Measurements from ENCODE around the gene RNF130. TPM values are rescaled to one million over a fixed set of nuclear protein-coding genes. Genes with fewer than 3 reads are reported as not detected.

RNF130 gene
- total and polyA plus RNA-seq, 2 of the 13 experiments (the other 11 are each of a cell fraction or from before 2014, with no cell fraction given) = 28.2 to 28.3 TPM

GRCh38 chr5:180093651-180094382, 22.3 kb upstream of the RNF130 start:
- no peak for FAIRE-seq

GRCh38 chr5:180093241-180093640, 21.7 kb upstream of the RNF130 start:
- WGBS (ENCODE audit: low lambda C conversion rate) = 66% methylated on average over 6 of the region's 6 CpGs
- Histone ChIP-seq H3K27ac (ENCODE audit: extremely low read length, insufficient read depth, low read length) (no peak overlapping the region), H4K20me1 (ENCODE audit: insufficient read depth, low read length) (no peaks in the 10 kb centered on the region), H3K4me3 (replicated peaks in 1 of 3; ENCODE audit: insufficient read depth in 1 of 3, low read depth in 2 of 3, low read length in 3 of 3) (no peak overlapping the region), H3K9ac (ENCODE audit: insufficient read depth, low read depth, low read length) (no peak overlapping the region), H2AFZ (ENCODE audit: low read length) (no peak overlapping the region), H3K4me2 (ENCODE audit: low read depth, low read length) (no peak overlapping the region), H3K27me3 (ENCODE audit: control insufficient read depth in 1 of 2, insufficient read depth in 2 of 2, low read length in 2 of 2) (peaks cover 4 to 16% of the 10 kb centered on the region in 2 experiments; a peak in 3 of 5 replicates), H3K79me2 (ENCODE audit: insufficient read depth, low read length) (no peaks in the 10 kb centered on the region), H3K9me3 (ENCODE audit: low read length) (no peaks in the 10 kb centered on the region), H3K4me1 (ENCODE audit: insufficient read depth, low read length) (peaks cover 14% of the 10 kb centered on the region; the same call in 1 of the 2 replicates), H3K36me3 (replicated peaks in 1 of 2; ENCODE audit: control insufficient read depth in 1 of 2, insufficient read depth in 2 of 2, low read length in 2 of 2) (no peaks in the 10 kb centered on the region)
- ChIA-PET CTCF (ENCODE audit: low intra/inter-chr PET ratio, low total read pairs) (no interaction called here), POLR2A (no interaction called here)
- ATAC-seq = no peak
- no TSS peak for BruUV-seq (replicated peaks)
- no peak for DNase-seq (ENCODE audit: low spot score)
- intact Hi-C loops (cut with micrococcal nuclease; ENCODE audit: unreplicated experiment) = no loop called here
- no peak for FAIRE-seq
- in situ Hi-C loops (cut with HindIII; ENCODE audit: extremely low pct_ligation_motif_present, low pct_unique_long_range_greater_than_20kb) = loop anchor here (25.0 kb wide), 1 partner anchor 331 kb away; no protein-coding TSS in a partner anchor
- TF ChIP-seq KLF11 (CRISPR knock-in tag; IDR thresholded peaks at IDR 0.05) (no peak), MBNL3 (CRISPR knock-in tag; conservative IDR thresholded peaks at IDR 0.05) (no peak), ZBTB7B (CRISPR knock-in tag; IDR thresholded peaks at IDR 0.05) (no peak), ZNF558 (CRISPR knock-in tag; IDR thresholded peaks at IDR 0.05; ENCODE audit: borderline replicate concordance) (no peak), ZNF251 (CRISPR knock-in tag; IDR thresholded peaks at IDR 0.05) (no peak), CENPX (CRISPR knock-in tag; IDR thresholded peaks at IDR 0.05) (no peak), ZNF224 (CRISPR knock-in tag; IDR thresholded peaks at IDR 0.05) (no peak), ZNF562 (CRISPR knock-in tag; IDR thresholded peaks at IDR 0.05; ENCODE audit: borderline replicate concordance) (no peak), NFYC (CRISPR knock-in tag; IDR thresholded peaks at IDR 0.05) (no peak), ZNF761 (CRISPR knock-in tag; conservative IDR thresholded peaks at IDR 0.05) (no peak), THAP7 (CRISPR knock-in tag; IDR thresholded peaks at IDR 0.05) (no peak), NR3C1 (CRISPR knock-in tag; IDR thresholded peaks at IDR 0.05) (no peak), ZSCAN29 (CRISPR knock-in tag; conservative IDR thresholded peaks at IDR 0.05) (no peak)

More at GRCh38 chr5:180093651-180094382, 22.3 kb upstream of the RNF130 start:
- POLR2A ChIA-PET = no interaction called here
- no peak overlapping the region for H3K9ac ChIP-seq (ENCODE audit: insufficient read depth, low read depth, low read length)
- no peak for DNase-seq (ENCODE audit: low spot score)
- H3K4me2 ChIP-seq (ENCODE audit: low read depth, low read length) = no peak overlapping the region
- 35% methylated on average over 8 of the region's 9 CpGs for WGBS (ENCODE audit: low lambda C conversion rate)
- no peak overlapping the region for H3K27ac ChIP-seq (ENCODE audit: extremely low read length, insufficient read depth, low read length)
- H3K9me3 ChIP-seq (ENCODE audit: low read length) = no peaks in the 10 kb centered on the region
- H3K27me3 ChIP-seq (ENCODE audit: control insufficient read depth in 1 of 2, insufficient read depth in 2 of 2, low read length in 2 of 2) = peaks cover 4 to 16% of the 10 kb centered on the region in 2 experiments; a peak in 3 of 5 replicates
- no TSS peak for BruUV-seq (replicated peaks)
- H4K20me1 ChIP-seq (ENCODE audit: insufficient read depth, low read length) = no peaks in the 10 kb centered on the region
- H3K79me2 ChIP-seq (ENCODE audit: insufficient read depth, low read length) = no peaks in the 10 kb centered on the region
- in situ Hi-C loops (cut with HindIII; ENCODE audit: extremely low pct_ligation_motif_present, low pct_unique_long_range_greater_than_20kb) (loop anchor here (25.0 kb wide), 1 partner anchor 332 kb away; no protein-coding TSS in a partner anchor), intact Hi-C loops (cut with micrococcal nuclease; ENCODE audit: unreplicated experiment) (no loop called here)
- H3K4me3 ChIP-seq (replicated peaks in 1 of 3; ENCODE audit: insufficient read depth in 1 of 3, low read depth in 2 of 3, low read length in 3 of 3) = no peak overlapping the region
- TF ChIP-seq KAT7 (CRISPR knock-in tag; IDR thresholded peaks at IDR 0.05; ENCODE audit: borderline replicate concordance) = no peak
- TF ChIP-seq KLF16 (CRISPR knock-in tag; IDR thresholded peaks at IDR 0.05) = no peak
- TF ChIP-seq DDIT3 (CRISPR knock-in tag; IDR thresholded peaks at IDR 0.05) = no peak
- no peak for TF ChIP-seq ONECUT2 (CRISPR knock-in tag; IDR thresholded peaks at IDR 0.05)
- TF ChIP-seq BHLHE40 (IDR thresholded peaks at IDR 0.05; ENCODE audit: low read length) = no peak
- TF ChIP-seq HOXA5 (CRISPR knock-in tag; IDR thresholded peaks at IDR 0.05) = no peak
- TF ChIP-seq SP5 (CRISPR knock-in tag; IDR thresholded peaks at IDR 0.05; ENCODE audit: borderline replicate concordance, low read depth) = no peak
- no peak for TF ChIP-seq SMAD3 (CRISPR knock-in tag; IDR thresholded peaks at IDR 0.05)
- no peak for TF ChIP-seq CHCHD3 (CRISPR knock-in tag; IDR thresholded peaks at IDR 0.05)
- TF ChIP-seq ZNF761 (CRISPR knock-in tag; conservative IDR thresholded peaks at IDR 0.05) = no peak
- no peak for TF ChIP-seq BRCA1 (CRISPR knock-in tag; IDR thresholded peaks at IDR 0.05)
- no peak for TF ChIP-seq MAFG (CRISPR knock-in tag; IDR thresholded peaks at IDR 0.05)
- no peak for TF ChIP-seq ELF1 (CRISPR knock-in tag; IDR thresholded peaks at IDR 0.05)
- TF ChIP-seq ZNF256 (CRISPR knock-in tag; conservative IDR thresholded peaks at IDR 0.05) = no peak
- TF ChIP-seq ZNF547 (CRISPR knock-in tag; IDR thresholded peaks at IDR 0.05) = no peak
- TF ChIP-seq U2AF1 (optimal IDR thresholded peaks at IDR 0.05; ENCODE audit: low read depth, low read length) = no peak
- ATAC-seq = no peak
- CTCF ChIA-PET (ENCODE audit: low intra/inter-chr PET ratio, low total read pairs) = no interaction called here
- peaks cover 14% of the 10 kb centered on the region; the same call in 1 of the 2 replicates for H3K4me1 ChIP-seq (ENCODE audit: insufficient read depth, low read length)
- no peak overlapping the region for H2AFZ ChIP-seq (ENCODE audit: low read length)
- H3K36me3 ChIP-seq (replicated peaks in 1 of 2; ENCODE audit: control insufficient read depth in 1 of 2, insufficient read depth in 2 of 2, low read length in 2 of 2) = no peaks in the 10 kb centered on the region
